ENCODE results near the gene PLAU. TPM values are rescaled to one million over a fixed set of nuclear protein-coding genes. Genes with fewer than 3 reads are reported as not detected.

The PLAU gene
- total RNA-seq, 6 donors from 2014 or later: 8.2 to 38.8 (median 12.4) TPM

DNA sequence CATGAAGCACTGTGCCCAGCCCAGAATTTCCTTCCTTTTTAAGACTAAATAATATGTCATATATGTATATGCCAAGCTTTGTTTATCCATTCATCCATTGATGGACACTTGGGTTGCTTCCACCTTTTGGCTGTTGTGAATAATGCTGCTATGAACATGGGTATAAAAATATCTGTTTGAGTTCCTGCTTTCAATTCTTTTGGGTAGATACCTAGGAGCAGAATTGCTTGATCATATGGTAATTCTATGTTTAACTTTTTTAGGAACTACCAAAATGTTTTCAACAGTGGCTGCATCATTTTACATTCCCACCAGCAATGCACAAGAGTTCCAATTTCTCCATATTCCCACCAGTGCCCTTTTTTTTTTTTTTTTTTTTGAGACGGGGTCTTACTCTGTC lies 13.2 kb upstream of the PLAU start:
- TF ChIP-seq POLR2AphosphoS5 (IDR thresholded peaks at IDR 0.05) (no peak), POLR2A (IDR thresholded peaks at IDR 0.05) (no peak), EP300 (IDR thresholded peaks at IDR 0.05) (no peak)
- TF ChIP-seq, protein P1, sequence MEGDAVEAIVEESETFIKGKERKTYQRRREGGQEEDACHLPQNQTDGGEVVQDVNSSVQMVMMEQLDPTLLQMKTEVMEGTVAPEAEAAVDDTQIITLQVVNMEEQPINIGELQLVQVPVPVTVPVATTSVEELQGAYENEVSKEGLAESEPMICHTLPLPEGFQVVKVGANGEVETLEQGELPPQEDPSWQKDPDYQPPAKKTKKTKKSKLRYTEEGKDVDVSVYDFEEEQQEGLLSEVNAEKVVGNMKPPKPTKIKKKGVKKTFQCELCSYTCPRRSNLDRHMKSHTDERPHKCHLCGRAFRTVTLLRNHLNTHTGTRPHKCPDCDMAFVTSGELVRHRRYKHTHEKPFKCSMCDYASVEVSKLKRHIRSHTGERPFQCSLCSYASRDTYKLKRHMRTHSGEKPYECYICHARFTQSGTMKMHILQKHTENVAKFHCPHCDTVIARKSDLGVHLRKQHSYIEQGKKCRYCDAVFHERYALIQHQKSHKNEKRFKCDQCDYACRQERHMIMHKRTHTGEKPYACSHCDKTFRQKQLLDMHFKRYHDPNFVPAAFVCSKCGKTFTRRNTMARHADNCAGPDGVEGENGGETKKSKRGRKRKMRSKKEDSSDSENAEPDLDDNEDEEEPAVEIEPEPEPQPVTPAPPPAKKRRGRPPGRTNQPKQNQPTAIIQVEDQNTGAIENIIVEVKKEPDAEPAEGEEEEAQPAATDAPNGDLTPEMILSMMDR (IDR thresholded peaks at IDR 0.05): no peak
- Histone ChIP-seq H3K27ac (no peak overlapping the region), H3K4me1 (peaks cover 0 to 7% (median 3%) of the 10 kb centered on the region in 4 donors), H3K4me3 (no peak overlapping the region), H3K9me3 (no peaks in the 10 kb centered on the region), H3K27me3 (no peaks in the 10 kb centered on the region), H3K36me3 (no peaks in the 10 kb centered on the region)
- no peak for DNase-seq
- 100% methylated on average over 1 of the region's 1 CpG for WGBS, 2 donors
- no peak for ATAC-seq (ENCODE audit: low FRiP score in 2 of 2)

GRCh38 chr10:73898730-73899410 lies 12.1 kb upstream of the PLAU start:
- ATAC-seq (ENCODE audit: low FRiP score in 2 of 2): peak in 1 of 2 donors; percentile 54
- Histone ChIP-seq H3K36me3 (no peaks in the 10 kb centered on the region), H3K27ac (no peak overlapping the region), H3K27me3 (no peaks in the 10 kb centered on the region), H3K4me3 (no peak overlapping the region), H3K4me1 (peaks cover 0 to 7% (median 3%) of the 10 kb centered on the region in 4 donors), H3K9me3 (no peaks in the 10 kb centered on the region)
- no peak for DNase-seq
- TF ChIP-seq, protein P1 (IDR thresholded peaks at IDR 0.05): no peak
- TF ChIP-seq POLR2A (IDR thresholded peaks at IDR 0.05) (no peak), EP300 (IDR thresholded peaks at IDR 0.05) (no peak), POLR2AphosphoS5 (IDR thresholded peaks at IDR 0.05) (no peak)
- 77 to 84% methylated on average over 2 of the region's 2 CpGs for WGBS, 2 donors

DNA sequence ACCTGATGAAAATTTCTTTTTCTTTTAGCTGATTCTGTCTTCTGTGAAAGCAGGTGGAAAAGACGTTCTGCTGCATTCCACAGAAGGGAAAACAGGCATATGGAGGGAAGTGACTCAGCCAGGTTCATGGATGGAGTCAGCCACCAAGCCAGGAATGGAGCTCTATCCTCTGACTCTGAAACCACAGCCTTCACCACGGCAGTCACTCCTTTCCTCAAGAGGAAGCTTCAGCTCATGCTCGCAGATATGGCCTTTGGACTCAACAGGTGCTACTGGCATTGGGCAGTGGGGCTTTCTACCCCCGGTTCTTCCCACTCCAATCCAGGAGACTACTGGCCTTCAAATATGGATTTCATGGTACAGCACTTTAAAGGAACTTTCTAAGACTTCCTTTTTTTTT lies 11.5 kb upstream of the PLAU start:
- H3K27me3 ChIP-seq: no peaks in the 10 kb centered on the region
- H3K4me3 ChIP-seq: no peak overlapping the region
- H3K36me3 ChIP-seq: no peaks in the 10 kb centered on the region
- peaks cover 0 to 7% (median 3%) of the 10 kb centered on the region in 4 donors for H3K4me1 ChIP-seq
- TF ChIP-seq EP300 (IDR thresholded peaks at IDR 0.05): no peak
- TF ChIP-seq POLR2A (IDR thresholded peaks at IDR 0.05): no peak
- TF ChIP-seq, protein P1 (IDR thresholded peaks at IDR 0.05): no peak
- TF ChIP-seq POLR2AphosphoS5 (IDR thresholded peaks at IDR 0.05): no peak
- WGBS, 2 donors: 65 to 72% methylated on average over 4 of the region's 4 CpGs
- ATAC-seq (ENCODE audit: low FRiP score in 2 of 2): peak; percentile 24 to 41
- no peaks in the 10 kb centered on the region for H3K9me3 ChIP-seq
- no peak overlapping the region for H3K27ac ChIP-seq
- no peak for DNase-seq

- no peaks in the 10 kb centered on the region for H3K36me3 ChIP-seq
- no peaks in the 10 kb centered on the region for H3K27me3 ChIP-seq
- peaks cover 0 to 7% (median 3%) of the 10 kb centered on the region in 4 donors for H3K4me1 ChIP-seq
- 84 to 93% methylated on average over 5 of the region's 5 CpGs for WGBS, 2 donors
- TF ChIP-seq, protein P1 (IDR thresholded peaks at IDR 0.05): no peak
- TF ChIP-seq EP300 (IDR thresholded peaks at IDR 0.05): no peak
- no peak for TF ChIP-seq POLR2AphosphoS5 (IDR thresholded peaks at IDR 0.05)
- no peak for TF ChIP-seq POLR2A (IDR thresholded peaks at IDR 0.05)
- DNase-seq (no peak), ATAC-seq (ENCODE audit: low FRiP score in 2 of 2) (no peak)
- no peak overlapping the region for H3K27ac ChIP-seq
- no peaks in the 10 kb centered on the region for H3K9me3 ChIP-seq
- H3K4me3 ChIP-seq: no peak overlapping the region
Observed at GRCh38 chr10:73900064-73900463, 10.9 kb upstream of the PLAU start.

DNA sequence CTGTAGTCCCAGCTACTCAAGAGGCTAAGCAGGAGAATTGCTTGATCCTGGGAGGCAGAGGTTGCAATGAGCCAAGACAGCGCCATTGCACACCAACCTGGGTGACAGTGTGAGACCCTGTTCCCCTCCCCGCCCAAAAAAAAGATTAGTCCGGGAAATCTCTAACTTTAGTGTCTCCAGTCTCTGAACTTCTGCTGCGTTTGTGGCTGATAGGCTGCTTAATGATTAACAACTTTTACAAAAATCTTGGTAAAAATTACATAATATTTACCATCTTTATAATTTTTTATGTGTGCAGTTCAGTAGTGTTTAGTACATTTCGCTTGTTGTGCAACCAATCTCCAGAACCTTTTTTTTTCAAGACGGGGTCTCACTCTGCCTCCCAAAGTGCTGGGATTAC lies 9.7 kb upstream of the PLAU start:
- no peak for ATAC-seq (ENCODE audit: low FRiP score in 2 of 2)
- H3K4me3 ChIP-seq: no peak overlapping the region
- H3K27me3 ChIP-seq: no peaks in the 10 kb centered on the region
- H3K4me1 ChIP-seq: peaks cover 4 to 11% (median 7%) of the 10 kb centered on the region in 4 donors
- 69 to 80% methylated on average over 6 of the region's 6 CpGs for WGBS, 2 donors
- no peaks in the 10 kb centered on the region for H3K9me3 ChIP-seq
- DNase-seq: no peak
- H3K36me3 ChIP-seq: no peaks in the 10 kb centered on the region
- no peak overlapping the region for H3K27ac ChIP-seq
- TF ChIP-seq POLR2AphosphoS5 (IDR thresholded peaks at IDR 0.05) (no peak), POLR2A (IDR thresholded peaks at IDR 0.05) (no peak), EP300 (IDR thresholded peaks at IDR 0.05) (no peak)
- TF ChIP-seq, protein P1 (IDR thresholded peaks at IDR 0.05): no peak

All from upper lobe of left lung (tissue), 6 donors.